MM.1S (cell line): ENCODE results near the gene CBL.

ENCODE experiments used
- DNase-seq: peaks from one replicate; pipeline ENCODE4 v3.0.0-alpha.2; 2015
- H2AFZ ChIP-seq: fragments of 300-600 bp; sonication (generic); 2 replicates; pipeline ENCODE4 v1.6.0; 2016; ENCODE audit warnings: antibody characterized with exemption, low read length
- H3F3A ChIP-seq: fragments of 300-600 bp; sonication (generic); 2 replicates; pipeline ENCODE4 v1.6.1; 2016; ENCODE audit warnings: mild to moderate bottlenecking, antibody characterized with exemption, low read length, moderate library complexity, mixed read lengths; ENCODE audit not compliant: insufficient read depth
- H3K27ac ChIP-seq: fragments of 300-600 bp; sonication (generic); 2 replicates; pipeline ENCODE4 v1.5.1; 2016; ENCODE audit warnings: mild to moderate bottlenecking, low read length
- H3K27me3 ChIP-seq: fragments of 300-600 bp; sonication (generic); replicated peaks from 2 replicates; pipeline ENCODE4 v1.6.0; 2016; ENCODE audit warnings: low read length; ENCODE audit not compliant: insufficient read depth
- H3K36me3 ChIP-seq: fragments of 300-600 bp; sonication (generic); replicated peaks from 2 replicates; pipeline ENCODE4 v1.6.1; 2016; ENCODE audit warnings: mild to moderate bottlenecking, low read length, mixed read lengths; ENCODE audit not compliant: insufficient read depth
- H3K4me1 ChIP-seq: fragments of 300-600 bp; sonication (generic); 2 replicates; pipeline ENCODE4 v1.6.1; 2016; ENCODE audit warnings: low read length, mixed read lengths
- H3K4me2 ChIP-seq: fragments of 300-600 bp; sonication (generic); 2 replicates; pipeline ENCODE4 v1.6.0; 2016; ENCODE audit warnings: low read depth, low read length
- H3K4me3 ChIP-seq: fragments of 300-600 bp; sonication (generic); 2 replicates; pipeline ENCODE4 v1.5.1; 2016; ENCODE audit warnings: low read length, mixed read lengths
- H3K79me2 ChIP-seq: fragments of 300-600 bp; sonication (generic); 2 replicates; pipeline ENCODE4 v1.6.1; 2016; ENCODE audit warnings: mixed run types, low read length, mixed read lengths
- H3K9ac ChIP-seq: fragments of 300-600 bp; sonication (generic); 2 replicates; pipeline ENCODE4 v1.6.1; 2016; ENCODE audit warnings: low read length, mixed read lengths
- H3K9me2 ChIP-seq: fragments of 300-600 bp; sonication (generic); replicated peaks from 2 replicates; pipeline ENCODE4 v1.6.1; 2016; ENCODE audit warnings: mild to moderate bottlenecking, low read length, mixed read lengths; ENCODE audit not compliant: insufficient read depth
- H3K9me3 ChIP-seq: fragments of 300-600 bp; sonication (generic); replicated peaks from 2 replicates; pipeline ENCODE4 v1.6.1; 2016; ENCODE audit warnings: mild to moderate bottlenecking, low read length, mixed read lengths; ENCODE audit not compliant: insufficient read depth
- H4K20me1 ChIP-seq: fragments of 300-600 bp; sonication (generic); 2 replicates; pipeline ENCODE4 v1.6.1; 2016; ENCODE audit warnings: mild to moderate bottlenecking, low read length, moderate library complexity, mixed read lengths; ENCODE audit not compliant: insufficient read depth
- EZH2 ChIP-seq: fragments of 300-600 bp; sonication (generic); optimal IDR thresholded peaks from 2 replicates; pipeline ENCODE3; 2017; ENCODE audit warnings: low read depth, mild to moderate bottlenecking, antibody characterized with exemption, low read length, mixed read lengths
- EZH2phosphoT487 ChIP-seq: fragments of 300-600 bp; sonication (generic); IDR thresholded peaks from 2 replicates; pipeline ENCODE4 v1.6.1; 2018; ENCODE audit warnings: antibody characterized with exemption, low read length
- TF ChIP-seq, protein P1 (sequence below): fragments of 300-600 bp; sonication (generic); IDR thresholded peaks from 2 replicates; pipeline ENCODE4 v1.5.1; 2016; ENCODE audit warnings: antibody characterized with exemption, low read length, mixed read lengths

Gene CBL

DNA sequence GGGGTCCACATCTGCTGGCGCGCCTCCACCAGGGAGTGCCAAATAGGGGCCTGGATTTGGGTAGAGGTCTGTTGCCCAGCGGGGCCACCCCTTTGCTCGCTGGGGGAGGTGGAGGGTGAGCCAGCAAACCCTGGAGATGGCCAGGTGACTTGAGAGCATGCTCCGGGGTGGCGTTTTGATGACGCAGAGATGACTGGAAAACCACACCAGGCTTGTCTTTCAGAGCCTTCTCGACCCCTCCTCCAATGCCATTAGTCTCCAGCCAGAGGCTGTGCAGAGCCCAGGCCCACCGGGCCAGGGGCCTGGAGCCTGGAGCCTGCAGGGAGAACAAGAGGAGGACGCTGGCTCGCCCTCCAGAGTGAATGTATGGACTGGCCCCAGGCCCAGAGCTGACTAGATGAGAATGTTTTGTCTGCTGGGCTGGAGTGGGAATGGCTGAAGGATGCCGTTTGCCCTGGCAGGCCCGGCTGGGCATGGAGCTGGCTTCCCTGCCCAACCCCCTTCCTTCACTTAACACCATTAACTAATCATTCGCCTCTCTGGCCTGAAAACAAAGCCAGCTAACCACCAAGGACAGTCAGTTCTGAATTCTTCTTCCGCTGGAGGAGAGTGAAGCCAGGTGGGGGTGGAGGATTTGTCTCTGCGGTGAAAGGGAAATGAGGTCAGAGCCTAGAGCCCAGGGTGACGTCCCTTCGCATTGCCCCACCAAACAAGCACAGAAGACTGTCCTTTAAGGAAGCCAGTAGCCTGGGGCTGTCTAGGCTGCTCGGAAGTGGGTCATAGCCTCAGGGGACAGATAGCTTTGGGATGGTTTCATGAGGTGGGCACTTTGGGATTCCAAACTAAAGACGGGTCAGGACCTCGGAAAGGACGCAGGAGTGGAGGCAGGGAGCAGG is 112.3 kb downstream of the CBL start:
- no peaks in the 10 kb centered on the region for H3K36me3 ChIP-seq
- no peaks in the 10 kb centered on the region for H4K20me1 ChIP-seq
- TF ChIP-seq EZH2 = no peak
- no peaks in the 10 kb centered on the region for H3K9me3 ChIP-seq
- no peaks in the 10 kb centered on the region for H3K79me2 ChIP-seq
- no peak overlapping the region for H3K4me3 ChIP-seq
- H3K9me2 ChIP-seq = no peaks in the 10 kb centered on the region
- H3K27me3 ChIP-seq = peaks cover 37% of the 10 kb centered on the region
- H3K9ac ChIP-seq = no peak overlapping the region
- H3K4me1 ChIP-seq = peaks cover 21% of the 10 kb centered on the region
- DNase-seq = no peak
- H3F3A ChIP-seq = peaks cover 7% of the 10 kb centered on the region; the same call in 1 of the 2 replicates
- H2AFZ ChIP-seq = no peak overlapping the region
- H3K27ac ChIP-seq = no peak overlapping the region
- H3K4me2 ChIP-seq = no peak overlapping the region

DNA sequence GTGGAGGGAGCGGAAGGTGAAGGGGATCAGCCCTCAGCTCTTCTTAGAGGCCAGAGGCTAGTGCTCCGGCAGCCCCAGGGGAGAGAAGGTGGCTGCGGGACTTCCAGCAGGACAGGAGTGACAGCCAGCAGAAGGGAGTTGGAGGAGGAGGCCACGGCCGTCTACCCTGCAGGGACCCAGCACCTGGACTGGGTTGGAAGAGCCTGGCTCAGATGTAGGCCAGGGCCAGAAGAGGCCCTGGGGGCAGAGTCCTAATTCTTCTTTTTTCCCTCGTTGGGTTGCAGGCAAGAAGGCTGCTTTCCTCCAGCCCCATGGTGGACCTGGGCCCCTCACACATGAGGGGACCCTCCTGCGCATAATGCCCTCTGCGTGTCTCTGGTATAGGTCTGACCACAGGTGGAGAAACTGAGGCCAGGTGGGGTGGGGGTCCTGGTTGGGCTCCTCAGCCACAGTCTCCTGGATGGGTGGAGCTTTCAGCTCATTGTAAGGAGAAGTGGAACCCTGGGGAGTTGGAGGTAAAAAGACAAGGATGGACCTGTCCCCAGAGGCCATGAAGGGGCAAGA is 113.1 kb downstream of the CBL start:
- Histone ChIP-seq H2AFZ (no peak overlapping the region), H3K9me2 (no peaks in the 10 kb centered on the region), H3K4me1 (peaks cover 21% of the 10 kb centered on the region), H3F3A (peaks cover 7% of the 10 kb centered on the region; the same call in 1 of the 2 replicates), H3K36me3 (no peaks in the 10 kb centered on the region), H3K4me2 (no peak overlapping the region), H3K4me3 (no peak overlapping the region), H3K27ac (no peak overlapping the region), H3K9ac (no peak overlapping the region), H3K27me3 (peaks cover 37% of the 10 kb centered on the region), H3K79me2 (no peaks in the 10 kb centered on the region), H4K20me1 (no peaks in the 10 kb centered on the region), H3K9me3 (no peaks in the 10 kb centered on the region)
- no peak for DNase-seq
- TF ChIP-seq EZH2 (no peak), EZH2phosphoT487 (no peak)
- TF ChIP-seq, protein P1, sequence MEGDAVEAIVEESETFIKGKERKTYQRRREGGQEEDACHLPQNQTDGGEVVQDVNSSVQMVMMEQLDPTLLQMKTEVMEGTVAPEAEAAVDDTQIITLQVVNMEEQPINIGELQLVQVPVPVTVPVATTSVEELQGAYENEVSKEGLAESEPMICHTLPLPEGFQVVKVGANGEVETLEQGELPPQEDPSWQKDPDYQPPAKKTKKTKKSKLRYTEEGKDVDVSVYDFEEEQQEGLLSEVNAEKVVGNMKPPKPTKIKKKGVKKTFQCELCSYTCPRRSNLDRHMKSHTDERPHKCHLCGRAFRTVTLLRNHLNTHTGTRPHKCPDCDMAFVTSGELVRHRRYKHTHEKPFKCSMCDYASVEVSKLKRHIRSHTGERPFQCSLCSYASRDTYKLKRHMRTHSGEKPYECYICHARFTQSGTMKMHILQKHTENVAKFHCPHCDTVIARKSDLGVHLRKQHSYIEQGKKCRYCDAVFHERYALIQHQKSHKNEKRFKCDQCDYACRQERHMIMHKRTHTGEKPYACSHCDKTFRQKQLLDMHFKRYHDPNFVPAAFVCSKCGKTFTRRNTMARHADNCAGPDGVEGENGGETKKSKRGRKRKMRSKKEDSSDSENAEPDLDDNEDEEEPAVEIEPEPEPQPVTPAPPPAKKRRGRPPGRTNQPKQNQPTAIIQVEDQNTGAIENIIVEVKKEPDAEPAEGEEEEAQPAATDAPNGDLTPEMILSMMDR = no peak

DNA sequence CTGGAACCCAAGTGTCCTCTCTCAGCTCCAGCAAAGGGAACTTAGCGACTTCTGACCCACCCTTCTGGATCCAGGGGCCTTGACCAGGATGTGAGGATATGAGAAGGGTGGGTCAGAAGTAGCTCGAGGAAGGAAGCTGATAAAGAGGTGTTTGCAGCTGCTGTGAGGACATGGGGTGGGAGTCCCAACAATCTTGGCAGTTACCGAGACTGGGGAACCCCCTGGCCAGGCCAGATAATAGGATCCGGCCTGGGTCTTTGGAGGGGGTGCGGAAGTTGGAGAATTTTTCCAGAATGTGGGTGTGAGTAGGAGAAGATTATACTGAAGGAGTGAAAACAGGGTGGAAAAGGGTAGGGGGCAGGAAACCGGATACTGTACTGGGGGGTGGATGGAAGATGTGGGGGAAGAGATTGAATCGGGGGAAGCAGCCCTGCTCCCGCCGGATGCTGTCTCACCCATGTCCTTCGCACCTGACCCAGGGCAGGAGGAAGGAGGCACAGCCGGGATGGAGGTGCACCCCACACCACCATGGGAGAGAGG is 113.6 kb downstream of the CBL start:
- Histone ChIP-seq H4K20me1 (no peaks in the 10 kb centered on the region), H3K79me2 (no peaks in the 10 kb centered on the region), H3K4me2 (no peak overlapping the region), H3K9ac (no peak overlapping the region), H2AFZ (no peak overlapping the region), H3K9me2 (no peaks in the 10 kb centered on the region), H3K4me1 (peaks cover 18% of the 10 kb centered on the region), H3K27ac (no peak overlapping the region), H3K27me3 (peaks cover 37% of the 10 kb centered on the region), H3K36me3 (no peaks in the 10 kb centered on the region), H3K9me3 (no peaks in the 10 kb centered on the region), H3F3A (peaks cover 7% of the 10 kb centered on the region; the same call in 1 of the 2 replicates), H3K4me3 (no peak overlapping the region)
- DNase-seq = no peak
- TF ChIP-seq, protein P1 = no peak
